ENCODE data around the gene IQCM. TPM values are rescaled to one million over a fixed set of nuclear protein-coding genes. Genes with fewer than 3 reads are reported as not detected.

The IQCM gene
- total and polyA plus RNA-seq, 10 of the 15 experiments (the other 5 are each of a cell fraction or from before 2014, with no cell fraction given), result not detected

- Histone ChIP-seq H3K79me2 (ENCODE audit: control insufficient read depth, insufficient read depth, low read length) (no peaks in the 10 kb centered on the region), H3K4me3 (no peak overlapping the region), H3K27me3 (replicated peaks in 1 of 2; ENCODE audit: control insufficient read depth in 2 of 2, insufficient read depth in 2 of 2, low read length in 1 of 2) (no peaks in the 10 kb centered on the region), H3K4me2 (ENCODE audit: control insufficient read depth, insufficient read depth) (no peak overlapping the region), H3K4me1 (ENCODE audit: control insufficient read depth, insufficient read depth, low read length) (no peaks in the 10 kb centered on the region), H3K36me3 (ENCODE audit: control insufficient read depth in 2 of 2, insufficient read depth in 2 of 2, low read length in 1 of 2) (no peaks in the 10 kb centered on the region), H3K9me3 (replicated peaks; ENCODE audit: control insufficient read depth, insufficient read depth, low read length) (no peaks in the 10 kb centered on the region), H3K27ac (ENCODE audit: control insufficient read depth, insufficient read depth) (no peak overlapping the region), H2AFZ (ENCODE audit: control insufficient read depth, low read depth, low read length) (no peak overlapping the region), H3K9ac (ENCODE audit: control insufficient read depth, insufficient read depth, low read length) (no peak overlapping the region), H4K20me1 (ENCODE audit: control insufficient read depth, insufficient read depth) (no peaks in the 10 kb centered on the region)
- in situ Hi-C loops (cut with MboI), result no loop called here
- intact Hi-C loops (cut with micrococcal nuclease; ENCODE audit: unreplicated experiment), result no loop called here
- ChIA-PET POLR2A (no interaction called here), RAD21 (ENCODE audit: unreplicated experiment) (no interaction called here), SMC1A (ENCODE audit: uncharacterized antibody, unreplicated experiment) (no interaction called here), CTCF (no interaction called here)
- no peak for TF ChIP-seq POLR2A (IDR thresholded peaks at IDR 0.05; ENCODE audit: low read depth, low read length)
- TF ChIP-seq ZNF384 (IDR thresholded peaks at IDR 0.05; ENCODE audit: borderline replicate concordance, low read depth, low read length), result no peak
- no peak for TF ChIP-seq LARP7 (IDR thresholded peaks at IDR 0.05)
- TF ChIP-seq POU2F2 (IDR thresholded peaks at IDR 0.05; ENCODE audit: borderline replicate concordance, low read depth, low read length), result no peak
- TF ChIP-seq NRF1 (conservative IDR thresholded peaks at IDR 0.05; ENCODE audit: low read depth, low read length), result no peak
- TF ChIP-seq GATAD2B (conservative IDR thresholded peaks at IDR 0.05; ENCODE audit: low read depth), result no peak
- no peak for TF ChIP-seq CHD4 (IDR thresholded peaks at IDR 0.05)
- FAIRE-seq, result no peak
- no TSS peak for BruUV-seq (replicated peaks)
- WGBS (ENCODE audit: insufficient coverage, insufficient replicate concordance, low lambda C conversion rate, missing lambda C conversion rate), result 0% methylated on average over 1 of the region's 1 CpG
- DNase-seq (ENCODE audit: low read depth, low spot score), result no peak
- no peak for ATAC-seq
Measured at GRCh38 chr4:149766135-149766534, 49.5 kb downstream of the IQCM start.

- Histone ChIP-seq H3K4me3 (no peak overlapping the region), H3K27me3 (replicated peaks in 1 of 2; ENCODE audit: control insufficient read depth in 2 of 2, insufficient read depth in 2 of 2, low read length in 1 of 2) (no peaks in the 10 kb centered on the region), H3K79me2 (ENCODE audit: control insufficient read depth, insufficient read depth, low read length) (no peaks in the 10 kb centered on the region), H3K4me2 (ENCODE audit: control insufficient read depth, insufficient read depth) (no peak overlapping the region), H3K36me3 (ENCODE audit: control insufficient read depth in 2 of 2, insufficient read depth in 2 of 2, low read length in 1 of 2) (no peaks in the 10 kb centered on the region), H3K4me1 (ENCODE audit: control insufficient read depth, insufficient read depth, low read length) (no peaks in the 10 kb centered on the region), H3K27ac (ENCODE audit: control insufficient read depth, insufficient read depth) (no peak overlapping the region), H4K20me1 (ENCODE audit: control insufficient read depth, insufficient read depth) (no peaks in the 10 kb centered on the region), H3K9me3 (replicated peaks; ENCODE audit: control insufficient read depth, insufficient read depth, low read length) (no peaks in the 10 kb centered on the region), H3K9ac (ENCODE audit: control insufficient read depth, insufficient read depth, low read length) (no peak overlapping the region), H2AFZ (ENCODE audit: control insufficient read depth, low read depth, low read length) (no peak overlapping the region)
- ChIA-PET RAD21 (ENCODE audit: unreplicated experiment) (no interaction called here), SMC1A (ENCODE audit: uncharacterized antibody, unreplicated experiment) (no interaction called here), CTCF (no interaction called here), POLR2A (no interaction called here)
- BruUV-seq (replicated peaks), result no TSS peak
- TF ChIP-seq SIN3A (IDR thresholded peaks at IDR 0.05; ENCODE audit: low read depth, low read length), result no peak
- no peak for TF ChIP-seq YY1 (IDR thresholded peaks at IDR 0.05; ENCODE audit: low read depth, low read length)
- TF ChIP-seq CUX1 (IDR thresholded peaks at IDR 0.05; ENCODE audit: insufficient replicate concordance, low read depth, low read length), result no peak
- TF ChIP-seq NFYB (IDR thresholded peaks at IDR 0.05; ENCODE audit: insufficient read depth, low read depth, low read length), result no peak
- no peak for TF ChIP-seq LARP7 (IDR thresholded peaks at IDR 0.05)
- no peak for TF ChIP-seq RCOR1 (conservative IDR thresholded peaks at IDR 0.05; ENCODE audit: low read depth, low read length)
- no peak for DNase-seq (ENCODE audit: low read depth, low spot score)
- in situ Hi-C loops (cut with MboI), result no loop called here
- no peak for ATAC-seq
- 0% methylated on average over 3 of the region's 3 CpGs for WGBS (ENCODE audit: insufficient coverage, insufficient replicate concordance, low lambda C conversion rate, missing lambda C conversion rate)
- no peak for FAIRE-seq
- intact Hi-C loops (cut with micrococcal nuclease; ENCODE audit: unreplicated experiment), result no loop called here
Measured at GRCh38 chr4:149765630-149766029, 50.0 kb downstream of the IQCM start.
